Metanephros (tissue), 2 donors: Measurements from ENCODE around the gene FRAT2. TPM values are rescaled to one million over a fixed set of nuclear protein-coding genes. Genes with fewer than 3 reads are reported as not detected.

Experiments
- small RNA-seq: library from RNA; depleted of rRNA; stranded (forward); fragments of <200 nt; gene quantifications from one replicate; pipeline ENCODE3, GENCODE V24; 2014; ENCODE audit warnings: low replicate concordance
- total RNA-seq: library from RNA; depleted of rRNA; stranded (reverse); fragments of >200 nt; gene quantifications from one replicate; pipeline ENCODE4 v1.2.3, GENCODE V29; 2014

FRAT2 gene, protein sequence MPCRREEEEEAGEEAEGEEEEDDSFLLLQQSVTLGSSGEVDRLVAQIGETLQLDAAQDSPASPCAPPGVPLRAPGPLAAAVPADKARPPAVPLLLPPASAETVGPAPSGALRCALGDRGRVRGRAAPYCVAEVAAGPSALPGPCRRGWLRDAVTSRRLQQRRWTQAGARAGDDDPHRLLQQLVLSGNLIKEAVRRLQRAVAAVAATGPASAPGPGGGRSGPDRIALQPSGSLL
- total RNA-seq, result 17.3 TPM

DNA sequence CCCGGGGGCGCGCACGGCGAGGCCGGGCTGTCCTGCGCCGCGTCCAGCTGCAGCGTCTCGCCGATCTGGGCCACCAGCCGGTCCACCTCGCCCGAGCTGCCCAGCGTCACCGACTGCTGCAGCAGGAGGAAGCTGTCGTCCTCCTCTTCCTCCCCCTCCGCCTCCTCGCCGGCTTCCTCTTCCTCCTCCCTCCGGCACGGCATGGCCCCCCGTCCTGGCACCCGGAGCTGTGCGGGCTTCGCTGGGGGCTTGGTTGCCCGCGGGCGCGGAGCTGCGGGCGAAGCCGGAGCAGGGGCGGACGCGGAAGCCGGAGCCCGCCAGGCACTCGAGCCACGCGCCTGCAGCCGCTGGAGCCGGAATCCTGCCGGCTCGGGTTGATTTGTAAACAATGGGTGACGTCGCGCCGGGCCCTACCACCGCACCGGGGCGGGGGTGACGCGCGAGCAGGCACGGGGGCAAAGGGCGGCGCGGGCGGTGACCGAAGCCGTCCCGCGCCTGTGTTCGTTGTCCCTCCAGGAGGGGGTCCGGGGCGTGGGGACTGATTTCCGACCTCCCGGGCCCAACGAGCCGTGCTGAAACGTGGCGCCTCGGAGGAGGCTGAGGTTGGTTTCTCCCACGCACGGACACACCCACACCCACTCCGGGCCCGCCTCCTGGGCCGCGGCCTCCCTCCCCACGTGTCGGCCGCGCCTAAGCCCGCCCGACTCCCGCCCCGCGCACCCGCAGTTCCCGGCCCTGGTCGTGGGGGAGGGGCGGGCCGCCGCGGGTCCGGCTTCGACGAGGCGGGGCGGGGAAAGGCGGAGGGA is at the start of gene FRAT2:
Gene FRAT2 (minus strand): TSS at position 360 of the 806 bp plus-strand sequence. CDS start 157 bp downstream, at position 203.

DNA sequence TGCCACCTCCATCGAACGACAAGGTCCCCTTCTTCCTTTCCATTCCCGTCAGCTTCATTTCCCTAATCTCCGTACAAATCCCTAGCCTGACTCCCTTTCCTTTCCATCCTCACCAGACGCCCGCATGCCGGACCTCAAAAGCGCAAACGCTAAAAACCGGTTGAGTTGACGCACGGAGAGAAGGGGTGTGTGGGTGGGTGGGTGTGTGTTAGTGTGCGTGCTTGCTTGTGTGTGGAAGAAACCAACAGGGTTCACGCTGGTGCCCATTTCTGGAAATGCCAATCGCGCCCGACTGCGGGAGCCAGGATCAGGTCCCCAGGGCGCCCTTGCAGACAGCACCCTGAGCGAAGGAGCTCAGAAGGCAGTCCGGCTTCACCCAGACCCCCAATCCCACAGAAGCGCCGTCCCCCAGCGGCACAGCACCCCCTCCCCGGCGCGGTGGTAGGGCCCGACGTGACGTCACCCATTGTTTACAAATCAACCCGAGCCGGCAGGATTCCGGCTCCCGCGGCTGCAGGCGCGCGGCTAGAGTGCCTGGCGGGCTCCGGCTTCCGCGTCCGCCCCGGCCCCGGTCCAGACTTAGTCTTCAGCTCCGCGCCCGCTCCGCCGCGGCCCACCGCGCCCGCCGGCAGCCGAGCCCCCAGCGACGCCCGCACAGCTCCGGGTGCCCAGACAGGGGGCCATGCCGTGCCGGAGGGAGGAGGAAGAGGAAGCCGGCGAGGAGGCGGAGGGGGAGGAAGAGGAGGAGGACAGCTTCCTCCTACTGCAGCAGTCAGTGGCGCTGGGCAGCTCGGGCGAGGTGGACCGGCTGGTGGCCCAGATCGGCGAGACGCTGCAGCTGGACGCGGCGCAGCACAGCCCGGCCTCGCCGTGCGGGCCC is 15.5 kb downstream of the FRAT2 start, which contains the start of gene FRAT1:
Gene FRAT1 (plus strand): TSS at position 500 of the 880 bp plus-strand sequence. CDS start 183 bp downstream, at position 683.

DNA sequence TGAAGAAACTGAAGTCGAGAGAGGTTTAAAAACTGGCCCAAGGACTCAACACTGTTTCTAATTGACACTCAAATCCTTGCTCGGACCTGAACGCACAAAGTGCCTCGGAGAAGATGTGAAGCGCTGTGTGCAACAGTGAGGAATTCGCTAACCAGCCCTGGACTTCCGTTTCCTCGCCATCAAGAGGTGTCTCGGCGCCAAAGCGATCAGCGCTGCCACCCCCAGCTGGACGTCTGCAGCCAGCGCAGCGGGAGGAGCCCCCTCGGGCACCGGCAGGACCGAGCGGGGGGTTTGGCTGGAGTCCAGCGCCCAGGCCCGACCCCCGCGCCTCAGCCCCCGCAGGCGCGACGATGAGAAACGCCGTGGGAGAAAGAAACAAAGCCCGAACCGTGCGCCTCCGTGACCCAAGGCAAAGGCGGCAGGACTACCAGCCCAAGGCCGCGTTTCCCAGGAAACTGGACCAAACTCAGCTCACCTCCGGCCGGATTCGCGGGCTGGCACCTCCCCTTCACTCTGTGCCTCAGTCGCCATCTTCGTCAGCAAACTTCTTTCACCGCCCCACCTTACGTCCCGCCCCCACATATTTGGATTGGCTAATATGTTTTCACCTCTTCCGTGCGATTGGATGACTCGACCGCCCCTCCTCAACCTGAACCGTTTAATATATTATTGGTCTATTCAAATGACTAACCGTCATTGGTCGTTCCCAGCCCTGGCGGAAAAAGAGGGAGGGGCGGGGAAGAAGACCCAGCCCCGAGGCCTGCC is 42.2 kb downstream of the FRAT2 start, which contains the start of gene ARHGAP19:
Gene ARHGAP19 (minus strand): TSS at position 541 of the 765 bp plus-strand sequence. CDS start 10 bp downstream, at position 531.

Small RNAs within 50 kb of the gene (small RNA-seq; reads per million reads assigned to genes)
- gene RF00017, result not detected

Other genes starting within 250 kb of the FRAT2 start
- 3.3 TPM for gene SLIT1, start 148.8 kb downstream of the FRAT2 start, total RNA-seq
- 18.0 TPM for gene ARHGAP19, start 42.1 kb downstream of the FRAT2 start, total RNA-seq
- 4.3 TPM for gene FRAT1, start 15.5 kb downstream of the FRAT2 start, total RNA-seq
- gene RRP12, start 66.6 kb upstream of the FRAT2 start, total RNA-seq, result 27.2 TPM
- 163 TPM for gene PGAM1, start 91.5 kb upstream of the FRAT2 start, total RNA-seq
- gene EXOSC1, start 111.3 kb upstream of the FRAT2 start, total RNA-seq, result 32.3 TPM
- gene ZDHHC16, start 111.4 kb upstream of the FRAT2 start, total RNA-seq, result 22.2 TPM
- 76.0 TPM for gene MMS19, start 163.7 kb upstream of the FRAT2 start, total RNA-seq
- 15.2 TPM for gene UBTD1, start 164.2 kb upstream of the FRAT2 start, total RNA-seq
- 1.6 TPM for gene ANKRD2, start 238.1 kb upstream of the FRAT2 start, total RNA-seq
- 26.2 TPM for gene HOGA1, start 249.7 kb upstream of the FRAT2 start, total RNA-seq